Measurements from ENCODE around the gene SLC35F4. TPM values are rescaled to one million over a fixed set of nuclear protein-coding genes. Genes with fewer than 3 reads are reported as not detected.

Gene SLC35F4
- total RNA-seq, 1 donor = not detected

- Histone ChIP-seq H3K27me3 (ENCODE audit: insufficient read depth, low read length) (no peaks in the 10 kb centered on the region), H3K4me1 (ENCODE audit: insufficient read depth, low read length) (no peaks in the 10 kb centered on the region), H3K4me3 (ENCODE audit: low read length) (no peak overlapping the region), H3K9me3 (ENCODE audit: low read depth, low read length) (no peaks in the 10 kb centered on the region)
Measured at GRCh38 chr14:57692671-57693070, 173.2 kb downstream of the SLC35F4 start.

GRCh38 chr14:57687416-57687815 lies 178.5 kb downstream of the SLC35F4 start:
- Histone ChIP-seq H3K4me3 (ENCODE audit: low read length) (no peak overlapping the region), H3K27me3 (ENCODE audit: insufficient read depth, low read length) (no peaks in the 10 kb centered on the region), H3K9me3 (ENCODE audit: low read depth, low read length) (no peaks in the 10 kb centered on the region), H3K4me1 (ENCODE audit: insufficient read depth, low read length) (no peaks in the 10 kb centered on the region)

GRCh38 chr14:57686304-57686703 lies 179.6 kb downstream of the SLC35F4 start:
- no peaks in the 10 kb centered on the region for H3K4me1 ChIP-seq (ENCODE audit: insufficient read depth, low read length)
- no peaks in the 10 kb centered on the region for H3K9me3 ChIP-seq (ENCODE audit: low read depth, low read length)
- no peak overlapping the region for H3K4me3 ChIP-seq (ENCODE audit: low read length)
- no peaks in the 10 kb centered on the region for H3K27me3 ChIP-seq (ENCODE audit: insufficient read depth, low read length)

GRCh38 chr14:57671021-57671420 lies 194.9 kb downstream of the SLC35F4 start:
- H3K9me3 ChIP-seq (ENCODE audit: low read depth, low read length) = no peaks in the 10 kb centered on the region
- no peaks in the 10 kb centered on the region for H3K4me1 ChIP-seq (ENCODE audit: insufficient read depth, low read length)
- H3K4me3 ChIP-seq (ENCODE audit: low read length) = no peak overlapping the region
- H3K27me3 ChIP-seq (ENCODE audit: insufficient read depth, low read length) = no peaks in the 10 kb centered on the region

DNA sequence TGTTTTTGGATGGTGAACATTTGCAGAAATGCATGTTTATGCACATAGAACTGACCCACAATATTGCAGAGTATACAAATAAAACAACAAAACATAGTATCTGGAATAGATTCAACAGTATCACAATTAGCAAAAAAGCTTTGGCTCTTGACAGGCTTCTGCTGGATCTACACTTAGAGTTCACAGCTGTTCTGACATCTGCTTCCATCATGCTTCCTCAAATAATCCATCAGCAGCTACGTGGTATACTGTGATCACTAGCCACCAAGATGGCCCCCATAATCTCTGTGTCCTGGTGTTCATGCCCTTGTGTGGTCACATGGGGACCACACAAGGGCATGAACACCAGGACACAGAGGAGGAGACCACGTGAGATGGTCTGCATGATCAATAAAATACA lies 205.7 kb downstream of the SLC35F4 start:
- no peaks in the 10 kb centered on the region for H3K27me3 ChIP-seq (ENCODE audit: insufficient read depth, low read length)

GRCh38 chr14:57659052-57659451 lies 206.8 kb downstream of the SLC35F4 start:
- no peaks in the 10 kb centered on the region for H3K27me3 ChIP-seq (ENCODE audit: insufficient read depth, low read length)
- no peaks in the 10 kb centered on the region for H3K4me1 ChIP-seq (ENCODE audit: insufficient read depth, low read length)
- no peaks in the 10 kb centered on the region for H3K9me3 ChIP-seq (ENCODE audit: low read depth, low read length)
- no peak overlapping the region for H3K4me3 ChIP-seq (ENCODE audit: low read length)

More for the DNA sequence above, 205.7 kb downstream of the SLC35F4 start:
- no peaks in the 10 kb centered on the region for H3K4me1 ChIP-seq (ENCODE audit: insufficient read depth, low read length)
- no peaks in the 10 kb centered on the region for H3K9me3 ChIP-seq (ENCODE audit: low read depth, low read length)
- no peak overlapping the region for H3K4me3 ChIP-seq (ENCODE audit: low read length)

DNA sequence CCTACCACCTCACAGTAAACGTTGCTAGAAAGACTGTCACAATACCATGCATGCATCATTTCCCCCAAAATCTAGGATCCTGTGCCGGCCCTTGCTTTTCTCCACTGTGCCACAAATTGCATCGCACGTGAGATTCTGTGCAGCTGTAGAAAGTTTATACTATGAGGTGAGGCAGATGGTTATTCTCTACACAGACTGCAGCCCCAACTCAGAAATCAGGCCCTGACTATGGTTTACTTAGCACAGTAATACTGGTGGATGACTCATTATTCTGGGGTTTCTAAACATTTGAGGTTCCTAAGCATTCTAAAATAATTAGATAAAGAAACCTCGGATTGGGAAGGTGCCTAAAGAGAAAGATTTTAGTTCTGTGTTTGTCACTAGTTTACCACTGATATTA lies 208.4 kb downstream of the SLC35F4 start:
- Histone ChIP-seq H3K9me3 (ENCODE audit: low read depth, low read length) (no peaks in the 10 kb centered on the region), H3K27me3 (ENCODE audit: insufficient read depth, low read length) (no peaks in the 10 kb centered on the region), H3K4me1 (ENCODE audit: insufficient read depth, low read length) (no peaks in the 10 kb centered on the region), H3K4me3 (ENCODE audit: low read length) (no peak overlapping the region)

GRCh38 chr14:57656853-57657252 lies 209.0 kb downstream of the SLC35F4 start:
- Histone ChIP-seq H3K27me3 (ENCODE audit: insufficient read depth, low read length) (no peaks in the 10 kb centered on the region), H3K4me1 (ENCODE audit: insufficient read depth, low read length) (no peaks in the 10 kb centered on the region), H3K9me3 (ENCODE audit: low read depth, low read length) (no peaks in the 10 kb centered on the region), H3K4me3 (ENCODE audit: low read length) (no peak overlapping the region)

DNA sequence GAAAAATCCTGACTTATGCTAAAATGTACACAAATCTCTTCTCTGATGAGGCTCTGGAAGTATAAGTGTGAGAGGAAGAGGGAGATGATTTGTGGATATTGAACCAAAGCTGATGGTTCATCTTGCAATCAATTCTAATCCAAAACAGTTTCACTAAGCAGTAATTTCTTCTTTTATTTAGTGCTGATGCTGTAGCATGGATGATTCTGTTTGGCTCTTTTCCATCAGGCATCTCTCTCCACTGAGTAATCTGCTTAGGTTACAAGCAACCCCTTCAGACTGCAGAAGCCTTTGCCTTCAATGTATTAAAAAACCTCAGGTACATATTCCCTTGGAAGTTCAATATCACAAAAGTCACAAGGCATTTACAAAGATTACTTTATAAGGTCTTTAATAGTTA lies 213.1 kb downstream of the SLC35F4 start:
- Histone ChIP-seq H3K9me3 (ENCODE audit: low read depth, low read length) (no peaks in the 10 kb centered on the region), H3K27me3 (ENCODE audit: insufficient read depth, low read length) (no peaks in the 10 kb centered on the region), H3K4me1 (ENCODE audit: insufficient read depth, low read length) (no peaks in the 10 kb centered on the region), H3K4me3 (ENCODE audit: low read length) (no peak overlapping the region)

- no peaks in the 10 kb centered on the region for H3K4me1 ChIP-seq (ENCODE audit: insufficient read depth, low read length)
- no peak overlapping the region for H3K4me3 ChIP-seq (ENCODE audit: low read length)
- no peaks in the 10 kb centered on the region for H3K9me3 ChIP-seq (ENCODE audit: low read depth, low read length)
- no peaks in the 10 kb centered on the region for H3K27me3 ChIP-seq (ENCODE audit: insufficient read depth, low read length)
Measured at GRCh38 chr14:57641776-57642175, 224.1 kb downstream of the SLC35F4 start.

DNA sequence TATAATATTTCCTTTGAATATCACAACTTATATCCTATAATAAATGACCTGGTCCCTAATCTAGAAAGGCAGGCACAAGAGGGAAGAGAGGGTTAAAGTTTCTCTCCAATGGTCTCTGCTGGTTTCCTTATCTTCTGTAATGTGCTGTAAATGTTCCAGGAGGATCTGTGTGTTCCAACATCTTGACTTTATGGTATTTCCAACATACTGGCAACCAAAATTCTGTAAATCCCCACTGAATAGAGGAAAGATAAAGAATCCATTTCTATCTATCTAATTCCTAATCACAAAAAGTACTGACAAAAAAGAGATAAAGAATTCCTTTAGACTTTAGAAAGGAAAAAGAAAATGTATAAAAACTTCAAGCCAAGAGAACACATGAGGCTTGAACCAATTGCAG lies 225.9 kb downstream of the SLC35F4 start:
- Histone ChIP-seq H3K9me3 (ENCODE audit: low read depth, low read length) (no peaks in the 10 kb centered on the region), H3K27me3 (ENCODE audit: insufficient read depth, low read length) (no peaks in the 10 kb centered on the region), H3K4me1 (ENCODE audit: insufficient read depth, low read length) (no peaks in the 10 kb centered on the region), H3K4me3 (ENCODE audit: low read length) (no peak overlapping the region)

DNA sequence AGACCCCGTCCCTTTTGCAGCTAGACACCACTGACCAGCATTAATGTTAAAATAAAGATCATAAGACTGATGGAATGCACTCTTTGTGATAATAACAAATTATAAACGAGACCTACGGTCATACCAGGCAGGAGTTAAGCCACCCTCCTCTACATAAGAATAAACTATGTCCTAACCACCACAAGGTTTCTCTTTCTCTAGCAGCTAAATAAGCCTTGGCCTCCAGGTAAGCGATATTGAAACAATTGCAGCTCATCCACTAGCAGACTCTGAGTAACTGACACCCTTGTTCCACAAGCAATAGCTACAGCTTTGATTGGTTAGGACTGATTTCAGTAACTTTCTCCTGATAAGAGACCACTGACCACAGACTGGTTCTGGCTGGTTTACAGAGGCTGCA lies 228.0 kb downstream of the SLC35F4 start:
- H3K27me3 ChIP-seq (ENCODE audit: insufficient read depth, low read length) = no peaks in the 10 kb centered on the region
- no peaks in the 10 kb centered on the region for H3K4me1 ChIP-seq (ENCODE audit: insufficient read depth, low read length)
- H3K9me3 ChIP-seq (ENCODE audit: low read depth, low read length) = no peaks in the 10 kb centered on the region
- H3K4me3 ChIP-seq (ENCODE audit: low read length) = no peak overlapping the region

- Histone ChIP-seq H3K27me3 (ENCODE audit: insufficient read depth, low read length) (no peaks in the 10 kb centered on the region), H3K9me3 (ENCODE audit: low read depth, low read length) (no peaks in the 10 kb centered on the region), H3K4me3 (ENCODE audit: low read length) (no peak overlapping the region), H3K4me1 (ENCODE audit: insufficient read depth, low read length) (no peaks in the 10 kb centered on the region)
Measured at GRCh38 chr14:57634335-57634734, 231.6 kb downstream of the SLC35F4 start.

GRCh38 chr14:57632649-57633048 lies 233.2 kb downstream of the SLC35F4 start:
- no peaks in the 10 kb centered on the region for H3K27me3 ChIP-seq (ENCODE audit: insufficient read depth, low read length)
- no peak overlapping the region for H3K4me3 ChIP-seq (ENCODE audit: low read length)
- no peaks in the 10 kb centered on the region for H3K4me1 ChIP-seq (ENCODE audit: insufficient read depth, low read length)
- no peaks in the 10 kb centered on the region for H3K9me3 ChIP-seq (ENCODE audit: low read depth, low read length)

- no peaks in the 10 kb centered on the region for H3K4me1 ChIP-seq (ENCODE audit: insufficient read depth, low read length)
- H3K27me3 ChIP-seq (ENCODE audit: insufficient read depth, low read length) = no peaks in the 10 kb centered on the region
- H3K9me3 ChIP-seq (ENCODE audit: low read depth, low read length) = no peaks in the 10 kb centered on the region
- H3K4me3 ChIP-seq (ENCODE audit: low read length) = no peak overlapping the region
Measured at GRCh38 chr14:57617510-57617909, 248.4 kb downstream of the SLC35F4 start.

- H3K4me3 ChIP-seq (ENCODE audit: low read length) = no peak overlapping the region
- no peaks in the 10 kb centered on the region for H3K9me3 ChIP-seq (ENCODE audit: low read depth, low read length)
- no peaks in the 10 kb centered on the region for H3K4me1 ChIP-seq (ENCODE audit: insufficient read depth, low read length)
- no peaks in the 10 kb centered on the region for H3K27me3 ChIP-seq (ENCODE audit: insufficient read depth, low read length)
Measured at GRCh38 chr14:57612946-57613345, 252.9 kb downstream of the SLC35F4 start.

All from mononuclear cell (primary cell).